ENCODE data around the gene UBE2M.

Gene UBE2M

DNA sequence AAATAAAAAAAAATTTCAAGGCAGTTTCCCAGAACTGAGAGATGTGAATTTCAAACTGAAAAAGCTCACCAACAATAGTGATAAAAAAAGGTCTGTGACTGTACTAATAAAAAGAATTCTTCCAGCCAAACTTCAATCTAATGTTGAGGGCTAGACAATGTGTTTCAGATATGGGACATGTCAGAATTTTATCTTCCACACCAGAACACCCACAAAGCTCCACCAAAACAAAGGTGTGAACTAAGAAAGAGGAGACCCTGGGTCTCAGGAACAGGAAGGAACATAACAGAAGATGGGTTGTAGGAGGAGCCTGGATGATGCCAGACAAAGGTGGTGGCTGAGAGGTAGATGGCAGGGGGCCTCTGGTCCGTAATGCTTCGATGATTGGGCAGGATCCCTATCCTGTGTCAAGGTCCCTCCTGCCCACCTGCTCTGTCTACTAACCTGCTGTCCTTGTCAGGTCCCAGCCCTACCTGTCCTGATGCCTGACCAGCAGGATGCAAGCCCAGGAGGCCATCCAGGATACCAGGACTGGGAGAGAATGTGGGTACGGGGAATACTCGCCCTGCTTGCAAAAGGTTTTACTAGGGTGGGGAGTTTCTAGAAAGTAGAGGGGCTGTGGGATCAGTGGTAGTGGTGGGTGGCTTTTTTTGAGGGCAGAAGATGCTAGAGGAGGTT is 10.2 kb upstream of the UBE2M start:
- no peak overlapping the region for H3K4me2 ChIP-seq (ENCODE audit: low read length, poor library complexity, severe bottlenecking)
- DNase-seq, result no peak
- no peak overlapping the region for H2BK120ac ChIP-seq (ENCODE audit: low read depth, low read length)
- no peak overlapping the region for H3K4ac ChIP-seq (ENCODE audit: low read depth in 1 of 2, low read length in 2 of 2)
- H3K36me3 ChIP-seq (ENCODE audit: control insufficient read depth in 1 of 2, insufficient read depth in 2 of 2, low read depth in 1 of 2, low read length in 2 of 2), result peaks cover 37 to 59% of the 10 kb centered on the region in 2 experiments
- H2AFZ ChIP-seq (ENCODE audit: low read depth, low read length), result no peak overlapping the region
- no peak overlapping the region for H2BK15ac ChIP-seq (ENCODE audit: low read depth, poor library complexity, severe bottlenecking)
- no peak overlapping the region for H3K27ac ChIP-seq (ENCODE audit: low read length, poor library complexity, severe bottlenecking)
- no peak overlapping the region for H4K8ac ChIP-seq (ENCODE audit: low read length)
- H3K18ac ChIP-seq (ENCODE audit: low read depth in 1 of 2, low read length in 2 of 2), result no peak overlapping the region
- no peak overlapping the region for H4K91ac ChIP-seq (ENCODE audit: low read length)
- H3K4me3 ChIP-seq (ENCODE audit: insufficient read depth in 1 of 2, low read depth in 1 of 2, low read length in 2 of 2), result peak overlapping the region in 1 of 2 experiments; percentile 15
- H2BK5ac ChIP-seq (ENCODE audit: low read depth, low read length, poor library complexity, severe bottlenecking), result no peak overlapping the region
- H3K14ac ChIP-seq (ENCODE audit: low read length in 2 of 2), result no peak overlapping the region
- H2AK5ac ChIP-seq (ENCODE audit: low read length, severe bottlenecking), result no peak overlapping the region
- H3K9me3 ChIP-seq (ENCODE audit: control insufficient read depth, low read length), result no peaks in the 10 kb centered on the region
- no peak overlapping the region for H3K23ac ChIP-seq (ENCODE audit: low read length in 2 of 2)
- H3K79me1 ChIP-seq (replicated peaks; ENCODE audit: low read length, poor library complexity, severe bottlenecking), result peaks cover 33% of the 10 kb centered on the region
- no peaks in the 10 kb centered on the region for H3K27me3 ChIP-seq (ENCODE audit: control insufficient read depth in 1 of 2, insufficient read depth in 1 of 2, low read length in 2 of 2)
- WGBS, result 94% methylated on average over 4 of the region's 4 CpGs
- peaks cover 8% of the 10 kb centered on the region for H3K4me1 ChIP-seq (ENCODE audit: control insufficient read depth, insufficient read depth, low read depth, low read length)
- peak overlapping the region; percentile 48 for H3K9ac ChIP-seq (ENCODE audit: low read length)
- H2BK12ac ChIP-seq (ENCODE audit: low read length in 2 of 2), result no peak overlapping the region

DNA sequence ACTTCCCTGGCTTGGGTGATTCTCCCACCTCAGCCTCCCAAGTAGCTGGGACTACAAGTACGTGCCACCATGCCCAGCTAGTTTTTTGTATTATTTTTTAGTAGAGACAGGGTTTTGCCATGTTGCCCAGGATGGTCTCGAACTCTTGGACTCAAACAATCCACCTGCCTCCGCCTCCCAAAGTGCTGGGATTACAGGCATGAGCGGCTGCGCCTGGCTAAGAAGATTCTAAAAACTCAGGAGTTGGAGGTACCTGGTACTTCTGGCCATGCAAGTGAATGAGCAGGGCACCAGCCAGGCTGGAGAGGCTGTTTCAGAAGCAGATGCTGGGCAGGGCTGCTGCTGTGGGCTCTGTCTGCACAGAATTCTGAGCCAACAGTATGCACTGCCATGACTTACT is 8.6 kb upstream of the UBE2M start:
- Histone ChIP-seq H3K4me1 (ENCODE audit: control insufficient read depth, insufficient read depth, low read depth, low read length) (peaks cover 13% of the 10 kb centered on the region), H2BK12ac (ENCODE audit: low read length in 2 of 2) (no peak overlapping the region), H2BK15ac (ENCODE audit: low read depth, poor library complexity, severe bottlenecking) (no peak overlapping the region), H3K36me3 (ENCODE audit: control insufficient read depth in 1 of 2, insufficient read depth in 2 of 2, low read depth in 1 of 2, low read length in 2 of 2) (peaks cover 50 to 58% of the 10 kb centered on the region in 2 experiments), H3K18ac (ENCODE audit: low read depth in 1 of 2, low read length in 2 of 2) (no peak overlapping the region), H3K4me3 (ENCODE audit: insufficient read depth in 1 of 2, low read depth in 1 of 2, low read length in 2 of 2) (no peak overlapping the region), H3K9me3 (ENCODE audit: control insufficient read depth, low read length) (no peaks in the 10 kb centered on the region), H3K27ac (ENCODE audit: low read length, poor library complexity, severe bottlenecking) (no peak overlapping the region), H2AK5ac (ENCODE audit: low read length, severe bottlenecking) (no peak overlapping the region), H2BK5ac (ENCODE audit: low read depth, low read length, poor library complexity, severe bottlenecking) (no peak overlapping the region), H3K4ac (ENCODE audit: low read depth in 1 of 2, low read length in 2 of 2) (no peak overlapping the region), H4K8ac (ENCODE audit: low read length) (no peak overlapping the region), H3K79me1 (replicated peaks; ENCODE audit: low read length, poor library complexity, severe bottlenecking) (peaks cover 46% of the 10 kb centered on the region), H3K27me3 (ENCODE audit: control insufficient read depth in 1 of 2, insufficient read depth in 1 of 2, low read length in 2 of 2) (no peaks in the 10 kb centered on the region), H3K9ac (ENCODE audit: low read length) (no peak overlapping the region), H4K91ac (ENCODE audit: low read length) (no peak overlapping the region), H2BK120ac (ENCODE audit: low read depth, low read length) (no peak overlapping the region), H3K23ac (ENCODE audit: low read length in 2 of 2) (no peak overlapping the region), H3K4me2 (ENCODE audit: low read length, poor library complexity, severe bottlenecking) (no peak overlapping the region), H2AFZ (ENCODE audit: low read depth, low read length) (no peak overlapping the region), H3K14ac (ENCODE audit: low read length in 2 of 2) (no peak overlapping the region)
- no peak for DNase-seq
- 96% methylated on average over 4 of the region's 5 CpGs for WGBS

DNA sequence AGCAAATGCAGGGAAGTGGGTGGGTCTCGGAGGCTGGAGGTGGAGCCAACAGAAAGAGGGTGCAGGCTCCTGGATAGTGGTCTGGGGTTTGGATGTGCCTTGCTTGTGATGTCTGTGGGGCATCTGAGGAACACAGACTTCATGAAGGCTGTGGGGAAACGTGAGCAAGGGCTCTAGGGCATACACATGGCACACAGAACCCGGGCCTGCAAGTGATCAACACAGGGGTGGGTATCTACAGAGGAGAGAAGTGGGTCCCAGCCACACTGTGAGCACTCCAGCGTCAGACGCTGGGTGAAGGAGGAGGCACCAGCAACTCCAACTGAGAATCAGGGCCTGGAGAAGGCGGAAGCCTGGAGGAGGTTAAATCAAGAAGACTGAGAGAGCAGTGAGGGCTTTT is 5.4 kb upstream of the UBE2M start:
- H2BK12ac ChIP-seq (ENCODE audit: low read length in 2 of 2), result no peak overlapping the region
- H2BK120ac ChIP-seq (ENCODE audit: low read depth, low read length), result no peak overlapping the region
- H2BK15ac ChIP-seq (ENCODE audit: low read depth, poor library complexity, severe bottlenecking), result no peak overlapping the region
- peak overlapping the region; percentile 74 for H3K9ac ChIP-seq (ENCODE audit: low read length)
- H3K4me2 ChIP-seq (ENCODE audit: low read length, poor library complexity, severe bottlenecking), result no peak overlapping the region
- no peak overlapping the region for H3K27ac ChIP-seq (ENCODE audit: low read length, poor library complexity, severe bottlenecking)
- no peak overlapping the region for H2AFZ ChIP-seq (ENCODE audit: low read depth, low read length)
- H4K91ac ChIP-seq (ENCODE audit: low read length), result no peak overlapping the region
- H2BK5ac ChIP-seq (ENCODE audit: low read depth, low read length, poor library complexity, severe bottlenecking), result no peak overlapping the region
- no peak overlapping the region for H3K14ac ChIP-seq (ENCODE audit: low read length in 2 of 2)
- no peak overlapping the region for H3K4ac ChIP-seq (ENCODE audit: low read depth in 1 of 2, low read length in 2 of 2)
- no peak overlapping the region for H4K8ac ChIP-seq (ENCODE audit: low read length)
- no peak overlapping the region for H3K23ac ChIP-seq (ENCODE audit: low read length in 2 of 2)
- peaks cover 28% of the 10 kb centered on the region for H3K79me1 ChIP-seq (replicated peaks; ENCODE audit: low read length, poor library complexity, severe bottlenecking)
- no peaks in the 10 kb centered on the region for H3K27me3 ChIP-seq (ENCODE audit: control insufficient read depth in 1 of 2, insufficient read depth in 1 of 2, low read length in 2 of 2)
- H3K18ac ChIP-seq (ENCODE audit: low read depth in 1 of 2, low read length in 2 of 2), result no peak overlapping the region
- no peak overlapping the region for H2AK5ac ChIP-seq (ENCODE audit: low read length, severe bottlenecking)
- no peaks in the 10 kb centered on the region for H3K9me3 ChIP-seq (ENCODE audit: control insufficient read depth, low read length)
- WGBS, result 87% methylated on average over 5 of the region's 6 CpGs
- H3K4me1 ChIP-seq (ENCODE audit: control insufficient read depth, insufficient read depth, low read depth, low read length), result peaks cover 18% of the 10 kb centered on the region
- H3K36me3 ChIP-seq (ENCODE audit: control insufficient read depth in 1 of 2, insufficient read depth in 2 of 2, low read depth in 1 of 2, low read length in 2 of 2), result peaks cover 25 to 26% of the 10 kb centered on the region in 2 experiments
- H3K4me3 ChIP-seq (ENCODE audit: insufficient read depth in 1 of 2, low read depth in 1 of 2, low read length in 2 of 2), result no peak overlapping the region
- no peak for DNase-seq

DNA sequence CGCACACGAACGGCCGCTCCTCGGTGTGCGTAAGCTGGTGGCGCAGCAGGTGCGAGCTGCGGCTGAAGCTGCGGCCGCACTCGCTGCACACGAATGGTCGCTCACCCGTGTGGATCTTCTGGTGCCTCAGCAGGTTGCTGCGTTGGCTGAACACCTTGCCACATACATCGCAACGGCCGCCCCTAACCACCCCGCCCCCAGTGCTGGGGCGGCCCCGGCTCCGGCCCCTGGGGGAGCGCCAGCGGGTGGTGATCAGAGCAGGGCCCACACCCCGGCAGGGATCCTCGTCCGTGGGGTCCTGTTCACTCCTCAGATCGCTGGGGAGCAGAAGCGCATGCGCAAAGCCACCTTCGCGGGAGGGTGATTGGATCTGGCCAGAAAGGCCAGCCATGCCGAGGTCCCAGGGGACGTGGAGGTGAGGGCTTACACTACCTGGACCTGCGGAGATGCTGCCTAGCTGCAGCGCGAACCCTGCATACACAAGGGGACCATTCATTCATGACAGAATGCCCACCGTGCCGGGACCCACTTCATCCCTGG is 4.7 kb upstream of the UBE2M start:
- WGBS, result 37% methylated on average over 40 of the region's 40 CpGs

More for the DNA sequence above, 4.7 kb upstream of the UBE2M start:
- Histone ChIP-seq H3K27me3 (ENCODE audit: control insufficient read depth in 1 of 2, insufficient read depth in 1 of 2, low read length in 2 of 2) (no peaks in the 10 kb centered on the region), H3K27ac (ENCODE audit: low read length, poor library complexity, severe bottlenecking) (no peak overlapping the region), H2AK5ac (ENCODE audit: low read length, severe bottlenecking) (no peak overlapping the region), H2AFZ (ENCODE audit: low read depth, low read length) (no peak overlapping the region), H3K9ac (ENCODE audit: low read length) (peak overlapping the region; percentile 74), H3K4me3 (ENCODE audit: insufficient read depth in 1 of 2, low read depth in 1 of 2, low read length in 2 of 2) (peak overlapping the region; percentile 26 to 70), H3K18ac (ENCODE audit: low read depth in 1 of 2, low read length in 2 of 2) (no peak overlapping the region), H4K91ac (ENCODE audit: low read length) (no peak overlapping the region), H2BK12ac (ENCODE audit: low read length in 2 of 2) (no peak overlapping the region), H3K79me1 (replicated peaks; ENCODE audit: low read length, poor library complexity, severe bottlenecking) (peaks cover 26% of the 10 kb centered on the region), H2BK5ac (ENCODE audit: low read depth, low read length, poor library complexity, severe bottlenecking) (no peak overlapping the region), H3K9me3 (ENCODE audit: control insufficient read depth, low read length) (no peaks in the 10 kb centered on the region), H3K4me1 (ENCODE audit: control insufficient read depth, insufficient read depth, low read depth, low read length) (peaks cover 18% of the 10 kb centered on the region), H3K36me3 (ENCODE audit: control insufficient read depth in 1 of 2, insufficient read depth in 2 of 2, low read depth in 1 of 2, low read length in 2 of 2) (peaks cover 19 to 22% of the 10 kb centered on the region in 2 experiments), H2BK120ac (ENCODE audit: low read depth, low read length) (no peak overlapping the region), H3K23ac (ENCODE audit: low read length in 2 of 2) (peak overlapping the region in 1 of 2 experiments; percentile 20), H3K4me2 (ENCODE audit: low read length, poor library complexity, severe bottlenecking) (no peak overlapping the region), H2BK15ac (ENCODE audit: low read depth, poor library complexity, severe bottlenecking) (no peak overlapping the region), H3K14ac (ENCODE audit: low read length in 2 of 2) (no peak overlapping the region), H4K8ac (ENCODE audit: low read length) (peak overlapping the region; percentile 82), H3K4ac (ENCODE audit: low read depth in 1 of 2, low read length in 2 of 2) (no peak overlapping the region)
- no peak for DNase-seq

Measured in mesenchymal stem cell (in vitro differentiated cells and primary cell).